Measurements from ENCODE around the gene WDR36. TPM values are rescaled to one million over a fixed set of nuclear protein-coding genes. Genes with fewer than 3 reads are reported as not detected.

WDR36 gene
- total RNA-seq, 1 experiment from 2014 or later: 53.6 TPM

DNA sequence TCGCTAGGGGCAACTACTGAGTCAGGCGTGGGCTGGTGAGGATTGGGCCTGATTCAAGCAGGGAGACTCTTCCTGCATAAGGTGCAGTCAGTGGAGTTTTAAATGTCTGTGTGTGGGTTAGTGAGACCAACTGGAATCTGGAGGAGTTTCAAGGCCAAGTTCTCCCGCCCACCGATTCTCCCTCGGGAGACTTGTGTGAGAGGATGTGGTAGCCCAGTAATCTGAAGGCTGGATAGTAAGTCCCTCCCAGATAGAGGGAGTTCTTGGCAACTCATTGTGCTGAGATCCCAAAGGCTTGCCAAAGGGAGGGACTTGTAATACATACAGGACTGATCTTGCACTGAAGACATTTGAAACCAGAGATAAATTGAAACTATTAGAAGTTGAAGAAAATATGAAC, 51.8 kb downstream of the WDR36 start:
- RAD21 ChIA-PET (ENCODE audit: low non-redundant PET in 1 of 2, low total read pairs in 2 of 2, uncharacterized antibody in 2 of 2, unreplicated experiment in 2 of 2): no interaction called here
- H2AFZ ChIP-seq (ENCODE audit: low read depth, low read length, poor library complexity, severe bottlenecking): no peak overlapping the region
- H3K9me2 ChIP-seq (ENCODE audit: insufficient read depth): no peaks in the 10 kb centered on the region
- no peaks in the 10 kb centered on the region for H3K4me1 ChIP-seq (ENCODE audit: control insufficient read depth in 1 of 2, insufficient read depth in 2 of 2, low read length in 2 of 2)
- H4K20me1 ChIP-seq (ENCODE audit: insufficient read depth): no peaks in the 10 kb centered on the region
- H3K4me3 ChIP-seq (replicated peaks in 1 of 2; ENCODE audit: low read depth in 1 of 2, low read length in 2 of 2): no peak overlapping the region
- no peak overlapping the region for H3K27ac ChIP-seq (ENCODE audit: low read depth, low read length)
- no peak overlapping the region for H3K9ac ChIP-seq (ENCODE audit: low read length)
- BruUV-seq (replicated peaks): no TSS peak
- intact Hi-C loops (cut with micrococcal nuclease): no loop called here
- peaks cover 6% of the 10 kb centered on the region; the same call in 1 of the 2 replicates for H3K27me3 ChIP-seq (ENCODE audit: insufficient read depth, low read length)
- POLR2A ChIA-PET: no interaction called here
- H3K9me3 ChIP-seq (ENCODE audit: control insufficient read depth in 1 of 2, insufficient read depth in 1 of 2, low read depth in 1 of 2, low read length in 2 of 2): no peaks in the 10 kb centered on the region
- no peak for DNase-seq (ENCODE audit: low read depth, low spot score)
- H3K4me2 ChIP-seq (ENCODE audit: low read length): no peak overlapping the region
- no peaks in the 10 kb centered on the region for H3K79me2 ChIP-seq (ENCODE audit: insufficient read depth, low read length)
- H3K36me3 ChIP-seq (ENCODE audit: control insufficient read depth in 1 of 2, insufficient read depth in 2 of 2, low read length in 2 of 2): no peaks in the 10 kb centered on the region
- ATAC-seq: 0 out of 2 replicates have a peak, but pooled peaks have one; percentile 27
- CTCF ChIA-PET: no interaction called here
- TF ChIP-seq CBX3 (IDR thresholded peaks at IDR 0.05; ENCODE audit: low read depth): no peak
- TF ChIP-seq POLR2AphosphoS5 (IDR thresholded peaks at IDR 0.05; ENCODE audit: low read depth, low read length): no peak
- TF ChIP-seq EZH2phosphoT487 (IDR thresholded peaks at IDR 0.05; ENCODE audit: borderline replicate concordance): no peak
- TF ChIP-seq, protein P1, sequence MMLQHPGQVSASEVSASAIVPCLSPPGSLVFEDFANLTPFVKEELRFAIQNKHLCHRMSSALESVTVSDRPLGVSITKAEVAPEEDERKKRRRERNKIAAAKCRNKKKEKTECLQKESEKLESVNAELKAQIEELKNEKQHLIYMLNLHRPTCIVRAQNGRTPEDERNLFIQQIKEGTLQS (IDR thresholded peaks at IDR 0.05): no peak
- TF ChIP-seq, protein P2, sequence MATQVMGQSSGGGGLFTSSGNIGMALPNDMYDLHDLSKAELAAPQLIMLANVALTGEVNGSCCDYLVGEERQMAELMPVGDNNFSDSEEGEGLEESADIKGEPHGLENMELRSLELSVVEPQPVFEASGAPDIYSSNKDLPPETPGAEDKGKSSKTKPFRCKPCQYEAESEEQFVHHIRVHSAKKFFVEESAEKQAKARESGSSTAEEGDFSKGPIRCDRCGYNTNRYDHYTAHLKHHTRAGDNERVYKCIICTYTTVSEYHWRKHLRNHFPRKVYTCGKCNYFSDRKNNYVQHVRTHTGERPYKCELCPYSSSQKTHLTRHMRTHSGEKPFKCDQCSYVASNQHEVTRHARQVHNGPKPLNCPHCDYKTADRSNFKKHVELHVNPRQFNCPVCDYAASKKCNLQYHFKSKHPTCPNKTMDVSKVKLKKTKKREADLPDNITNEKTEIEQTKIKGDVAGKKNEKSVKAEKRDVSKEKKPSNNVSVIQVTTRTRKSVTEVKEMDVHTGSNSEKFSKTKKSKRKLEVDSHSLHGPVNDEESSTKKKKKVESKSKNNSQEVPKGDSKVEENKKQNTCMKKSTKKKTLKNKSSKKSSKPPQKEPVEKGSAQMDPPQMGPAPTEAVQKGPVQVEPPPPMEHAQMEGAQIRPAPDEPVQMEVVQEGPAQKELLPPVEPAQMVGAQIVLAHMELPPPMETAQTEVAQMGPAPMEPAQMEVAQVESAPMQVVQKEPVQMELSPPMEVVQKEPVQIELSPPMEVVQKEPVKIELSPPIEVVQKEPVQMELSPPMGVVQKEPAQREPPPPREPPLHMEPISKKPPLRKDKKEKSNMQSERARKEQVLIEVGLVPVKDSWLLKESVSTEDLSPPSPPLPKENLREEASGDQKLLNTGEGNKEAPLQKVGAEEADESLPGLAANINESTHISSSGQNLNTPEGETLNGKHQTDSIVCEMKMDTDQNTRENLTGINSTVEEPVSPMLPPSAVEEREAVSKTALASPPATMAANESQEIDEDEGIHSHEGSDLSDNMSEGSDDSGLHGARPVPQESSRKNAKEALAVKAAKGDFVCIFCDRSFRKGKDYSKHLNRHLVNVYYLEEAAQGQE (IDR thresholded peaks at IDR 0.05; ENCODE audit: low read depth): no peak
- TF ChIP-seq SP1 (IDR thresholded peaks at IDR 0.05; ENCODE audit: low read depth): no peak
- no peak for TF ChIP-seq EZH2 (IDR thresholded peaks at IDR 0.05)
- no peak for TF ChIP-seq CEBPB (IDR thresholded peaks at IDR 0.05; ENCODE audit: low read depth)
- TF ChIP-seq JUND (IDR thresholded peaks at IDR 0.05): no peak
- TF ChIP-seq TCF7L2 (IDR thresholded peaks at IDR 0.05; ENCODE audit: borderline replicate concordance, extremely low read depth, insufficient read depth, insufficient read length): no peak
